Fibroblast of skin of right quadriceps (primary cell): ENCODE measurements around the gene KRT15.

Experiments used
- DNase-seq: peaks from one replicate; pipeline ENCODE4 v3.0.0-alpha.2; 2013

Gene KRT15

DNA sequence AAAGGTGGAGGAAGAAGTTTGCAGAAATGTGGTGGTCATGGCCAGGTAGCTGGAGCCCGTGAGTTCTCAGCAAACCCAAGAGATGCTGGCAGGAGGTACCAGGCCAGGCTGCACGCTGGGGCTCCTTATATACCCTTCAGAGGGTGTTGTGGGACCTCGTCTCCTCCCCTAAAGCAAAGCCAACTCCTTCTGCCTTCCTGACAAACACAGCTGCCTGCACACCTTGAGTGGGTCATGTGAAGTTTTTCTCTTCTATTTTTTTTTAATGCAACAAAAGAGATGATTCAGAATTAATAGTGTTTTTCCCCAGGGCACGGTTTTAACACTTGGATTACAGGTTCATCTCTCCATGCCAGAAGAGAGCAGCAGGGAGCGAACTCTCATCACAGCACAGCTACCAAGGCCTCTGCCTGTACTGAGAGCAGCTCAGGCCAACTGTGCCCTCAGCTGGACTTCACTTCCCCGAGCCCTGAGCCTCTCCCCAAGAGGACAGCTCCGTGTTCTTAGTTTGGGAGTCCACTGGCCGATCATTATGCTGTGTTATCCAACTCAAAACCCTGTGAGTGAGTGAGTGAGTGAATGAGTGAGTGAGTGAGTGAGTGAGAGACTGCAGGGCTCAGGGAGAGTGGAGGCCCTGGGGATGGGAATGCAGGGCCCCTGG lies at the start of gene KRT15:
Gene KRT15 (minus strand): TSS at position 102 of the 661 bp plus-strand sequence. CDS start 63 bp downstream, at position 39.
- DNase-seq: no peak

DNA sequence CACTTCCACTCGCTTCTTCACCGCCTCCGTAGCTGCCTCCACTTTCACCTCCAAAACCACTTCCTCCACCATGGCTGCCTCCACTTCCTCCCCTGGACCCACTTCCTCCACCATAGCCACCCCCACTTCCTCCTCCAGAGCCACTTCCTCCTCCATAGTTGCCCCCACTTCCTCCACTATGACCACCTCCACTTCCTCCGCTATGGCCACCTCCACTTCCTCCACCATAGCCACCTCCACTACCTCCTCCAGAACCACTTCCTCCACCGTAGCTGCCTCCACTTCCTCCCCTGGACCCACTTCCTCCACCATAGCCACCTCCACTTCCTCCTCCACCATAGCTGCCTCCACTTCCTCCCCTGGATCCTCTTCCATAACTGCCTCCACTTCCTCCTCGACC lies 48.6 kb upstream of the KRT15 start:
- no peak for DNase-seq

DNA sequence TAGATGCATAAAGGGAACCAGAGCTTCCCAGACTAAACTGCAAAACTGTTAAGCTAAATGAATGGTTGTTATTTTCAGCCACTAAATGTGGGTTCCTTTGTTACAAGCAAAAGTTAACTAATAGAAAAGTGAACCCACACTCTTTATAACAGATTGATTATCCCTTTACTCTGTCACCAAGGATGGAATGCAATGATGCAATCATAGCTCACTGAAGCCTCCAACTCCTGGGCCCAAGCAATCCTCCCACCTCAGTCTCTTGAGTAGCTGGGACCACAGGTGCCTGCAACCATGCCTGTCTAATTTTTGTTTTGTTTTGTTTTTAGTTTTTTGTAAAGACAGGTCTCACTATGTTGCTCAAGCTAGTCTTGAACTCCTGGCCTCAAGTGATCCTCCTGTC lies 46.6 kb upstream of the KRT15 start:
- DNase-seq: no peak

DNA sequence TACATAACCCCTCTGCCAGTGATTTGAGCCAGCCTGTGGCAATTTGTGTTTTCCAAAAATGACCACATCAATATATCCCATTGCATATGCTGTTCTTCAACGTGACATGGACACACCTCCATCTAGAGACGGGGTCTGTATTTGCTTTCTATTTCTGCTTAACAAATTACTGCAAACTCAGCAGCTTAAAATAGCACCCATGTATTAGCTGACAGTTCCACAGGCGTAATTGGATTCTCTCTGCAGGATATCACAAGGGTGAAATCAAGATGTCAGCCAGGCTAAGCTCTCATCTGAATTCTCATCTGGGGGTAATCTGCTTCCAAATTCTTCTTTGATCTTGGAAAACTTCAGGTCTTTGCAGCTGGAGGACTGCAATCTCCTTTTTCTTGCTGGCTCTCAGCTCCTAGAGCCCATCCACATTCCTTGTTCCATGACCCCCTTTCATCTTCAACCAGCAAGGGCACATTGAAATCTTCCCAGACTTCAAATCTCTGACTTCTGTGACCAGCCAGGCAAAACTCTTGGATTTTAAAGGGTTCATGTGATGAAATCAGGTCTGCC lies 45.0 kb upstream of the KRT15 start:
- no peak for DNase-seq

DNA sequence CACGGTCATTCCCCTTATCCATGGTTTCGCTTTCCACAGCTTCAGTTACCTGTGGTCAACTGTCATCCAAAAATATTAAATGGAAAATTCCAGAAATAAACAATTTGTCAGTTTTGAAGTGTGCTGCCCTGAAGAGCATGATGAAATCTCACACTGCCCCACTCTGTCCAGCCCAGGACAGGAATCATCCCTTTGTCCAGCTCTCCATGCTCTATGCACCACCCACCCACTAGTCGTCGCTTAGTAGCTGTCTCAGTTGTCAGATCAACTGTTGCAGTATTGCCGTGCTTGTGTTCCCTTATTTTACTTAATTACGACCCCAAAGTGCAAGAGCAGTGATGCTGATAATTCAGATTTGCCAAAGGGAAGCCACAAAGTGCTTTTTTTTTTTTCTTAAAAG lies 42.9 kb upstream of the KRT15 start:
- no peak for DNase-seq

DNA sequence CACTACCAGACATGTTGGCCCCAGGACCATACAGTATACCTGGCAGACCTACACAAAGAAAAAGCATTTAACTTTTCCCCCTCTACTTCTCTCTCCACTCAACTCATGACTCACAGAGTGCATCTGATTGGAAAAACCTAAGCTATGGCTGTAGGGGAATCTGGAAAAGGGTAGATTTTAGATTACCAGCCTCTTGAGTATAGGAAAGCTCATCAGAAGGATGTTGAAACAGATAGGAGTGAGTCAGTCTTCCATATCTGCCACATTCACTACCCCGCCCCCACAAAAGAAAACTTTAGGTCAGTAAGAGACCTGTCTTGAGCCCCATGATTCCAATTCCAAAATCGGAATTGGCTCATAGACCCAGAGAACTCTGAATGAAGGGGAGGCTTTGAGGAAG lies 40.9 kb upstream of the KRT15 start:
- DNase-seq: peak; percentile 37

DNA sequence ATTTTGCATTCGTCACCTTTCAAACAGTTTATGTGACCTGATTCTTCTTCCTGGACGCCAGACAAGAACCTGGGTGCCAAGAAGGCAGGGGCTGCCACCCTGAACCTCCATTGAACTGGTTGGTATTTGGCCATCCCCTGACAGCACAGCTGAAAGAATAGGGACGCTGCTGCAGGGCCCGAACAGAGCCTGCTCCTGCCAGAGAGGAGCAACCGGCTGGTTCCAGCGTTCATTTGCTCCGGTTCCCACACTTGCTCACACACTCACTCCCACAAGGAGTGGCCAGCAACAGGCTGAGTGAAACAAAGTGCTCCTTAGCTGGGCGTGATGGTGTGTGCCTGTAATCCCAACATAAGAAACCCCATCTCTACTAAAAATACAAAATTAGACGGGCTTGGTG lies 38.2 kb upstream of the KRT15 start:
- no peak for DNase-seq

DNA sequence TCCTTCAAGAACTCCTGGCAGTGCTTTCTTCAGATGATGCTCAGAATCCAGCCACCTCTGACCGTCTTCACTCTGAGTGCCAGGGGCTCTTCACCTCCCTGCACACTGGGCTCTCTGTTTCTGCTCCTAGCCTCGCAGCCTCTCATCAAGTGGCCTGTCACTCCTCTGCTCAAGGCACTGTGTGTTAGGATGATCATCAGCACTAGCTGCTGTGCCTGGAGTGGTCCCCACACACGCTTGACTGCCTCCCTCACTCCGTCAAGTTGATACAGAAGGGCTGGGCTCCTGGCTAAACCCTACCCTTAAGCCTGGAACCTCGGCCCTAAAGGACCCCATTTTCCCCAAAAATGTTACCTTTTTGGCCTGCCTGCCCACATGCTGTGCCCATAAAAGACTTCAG lies 37.6 kb upstream of the KRT15 start:
- no peak for DNase-seq

DNA sequence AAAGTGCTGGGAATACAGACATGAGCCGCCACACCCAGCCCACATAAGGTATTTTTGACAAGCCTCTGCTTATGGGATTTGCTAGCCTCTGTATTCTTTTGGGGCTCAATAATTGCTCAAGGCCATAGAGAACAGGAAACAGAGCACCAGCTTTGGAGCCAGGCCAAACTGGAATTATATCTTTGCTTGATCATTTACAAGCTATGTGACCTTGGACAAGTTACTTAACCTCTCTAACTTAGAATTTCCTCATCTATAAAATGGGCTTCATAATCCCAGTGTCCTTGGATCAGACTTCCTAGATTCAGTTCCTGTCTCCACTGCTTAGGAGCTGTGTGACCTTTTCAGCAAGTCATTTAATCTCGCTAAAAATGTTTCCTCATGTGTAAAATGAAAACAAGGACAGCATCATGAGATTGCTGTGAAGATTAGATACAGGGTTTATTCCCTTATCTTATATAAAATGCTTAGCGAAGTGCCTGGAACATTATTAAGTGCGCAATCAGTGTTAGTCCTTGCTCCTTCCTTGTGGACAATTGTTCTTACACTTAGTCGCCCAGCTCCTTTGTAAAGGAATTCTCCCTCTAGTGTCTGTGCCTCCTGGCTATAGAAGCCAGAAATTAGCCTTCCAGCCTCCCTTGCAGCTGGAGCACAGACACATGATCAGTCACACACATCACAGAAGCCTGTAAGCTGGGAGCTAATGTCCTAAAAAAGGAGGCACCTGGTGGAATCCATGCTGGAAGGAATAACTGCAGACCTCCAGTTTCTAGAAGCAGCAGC lies 36.6 kb upstream of the KRT15 start:
- peak; percentile 18 for DNase-seq

DNA sequence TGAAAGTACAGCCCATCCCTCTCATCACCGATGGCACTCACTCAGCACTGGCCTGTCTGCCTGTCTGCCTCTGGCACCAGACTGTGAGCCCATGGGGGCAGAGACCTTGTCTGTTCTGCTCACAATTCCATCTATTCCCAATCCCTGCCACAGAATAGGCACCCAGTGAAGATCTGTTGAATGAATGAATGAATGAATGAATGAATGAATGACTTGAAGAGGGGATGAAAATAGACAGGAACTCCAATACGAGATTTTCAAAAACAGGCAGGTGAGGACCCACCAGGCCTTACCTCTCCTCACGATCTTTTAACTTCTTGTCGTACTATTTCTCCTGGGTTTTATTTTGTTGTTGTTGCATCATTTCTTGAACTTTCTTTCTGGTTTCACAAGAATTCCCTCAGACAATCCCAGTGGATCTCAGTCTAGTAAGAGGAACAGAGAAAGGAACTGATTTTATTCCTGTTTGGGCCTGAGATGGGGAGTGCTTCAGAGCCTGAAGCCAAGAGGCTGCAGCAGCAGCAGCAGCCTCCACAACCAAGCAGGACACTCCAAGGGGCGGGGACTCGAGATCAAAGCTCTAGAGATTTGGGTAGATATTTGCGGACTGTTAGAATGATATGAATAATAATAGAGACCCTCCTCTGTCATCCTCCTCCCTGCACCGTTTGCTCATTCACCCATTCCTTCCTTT lies 35.4 kb upstream of the KRT15 start:
- no peak for DNase-seq

DNA sequence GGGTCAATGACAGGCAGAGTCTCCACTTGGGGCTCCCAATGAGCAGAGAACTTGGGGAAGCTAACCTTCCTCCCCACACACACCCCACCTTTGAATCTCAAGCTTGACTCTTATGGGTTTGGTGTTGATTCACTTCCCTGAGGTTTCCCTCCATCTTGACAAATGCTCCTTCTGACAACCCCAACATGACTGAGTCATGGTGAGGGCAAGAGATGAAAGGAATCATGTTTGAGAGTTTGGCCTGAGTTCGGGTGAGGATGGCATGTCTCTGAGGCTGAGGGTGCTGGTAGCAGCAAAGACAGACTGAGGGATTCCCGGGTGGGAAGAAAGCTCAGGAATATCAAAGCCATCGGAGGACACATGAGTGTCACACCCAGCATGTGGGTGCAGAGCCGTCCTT lies 34.5 kb upstream of the KRT15 start:
- DNase-seq: no peak

DNA sequence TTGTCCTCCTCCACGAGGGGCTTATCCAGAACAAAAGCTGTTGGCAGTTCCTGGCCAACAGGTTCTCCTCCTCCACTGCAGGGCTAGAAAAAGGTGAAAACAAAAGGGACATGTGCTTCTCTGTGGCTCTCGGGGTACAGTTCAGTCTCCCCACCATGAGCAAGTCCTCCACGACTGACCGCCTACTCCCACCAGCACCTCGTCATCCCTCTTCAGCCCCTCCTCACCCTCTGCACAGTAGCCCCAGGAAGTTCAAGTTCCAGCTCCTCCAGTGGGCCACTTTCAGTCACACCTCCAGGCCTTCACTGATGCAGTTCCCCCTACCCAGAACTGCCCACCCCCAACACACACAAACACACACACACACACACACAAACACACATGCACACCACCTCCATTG lies 33.8 kb upstream of the KRT15 start:
- DNase-seq: no peak

DNA sequence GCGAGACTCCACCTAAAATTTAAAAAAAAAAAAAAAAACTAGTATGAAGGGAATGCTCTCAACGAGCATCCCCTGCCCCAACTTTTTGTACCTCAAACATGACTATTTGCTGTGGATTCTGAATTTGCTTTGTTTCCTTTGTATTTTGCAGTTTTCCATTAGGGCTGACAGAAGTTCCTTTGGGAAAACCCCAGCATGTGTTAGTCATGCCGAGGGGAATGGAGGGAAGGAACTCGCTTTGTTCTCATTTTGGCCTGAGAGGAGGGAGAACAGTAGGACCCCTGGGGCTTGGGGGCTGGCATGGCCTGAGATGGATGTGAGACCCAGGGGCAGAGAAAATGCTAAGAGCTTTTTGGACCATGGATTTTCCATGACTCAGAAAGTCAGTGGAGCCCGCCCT lies 32.7 kb upstream of the KRT15 start:
- peak; percentile 41 for DNase-seq

DNA sequence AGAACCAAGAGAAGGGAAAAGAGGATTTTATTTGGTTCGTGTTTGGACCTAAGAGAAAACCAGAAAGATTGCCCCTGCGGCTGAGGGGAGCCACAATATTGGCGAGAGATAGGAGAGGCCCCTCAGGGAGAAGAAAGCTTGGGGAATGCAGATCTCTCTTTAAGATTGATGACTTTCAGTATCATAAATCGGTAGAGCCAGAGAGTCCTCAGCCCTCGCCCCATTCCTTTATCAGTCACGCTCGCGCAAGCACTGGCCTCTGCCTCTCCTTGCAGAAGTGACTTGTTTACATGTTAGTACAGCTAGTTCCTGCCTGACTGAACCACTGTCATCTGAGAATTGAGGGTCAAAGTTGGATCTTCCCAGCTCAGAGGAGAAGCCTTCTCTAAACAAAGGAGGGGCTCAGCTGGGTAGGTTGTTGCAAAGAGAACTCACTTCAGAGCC lies 30.9 kb upstream of the KRT15 start:
- no peak for DNase-seq

DNA sequence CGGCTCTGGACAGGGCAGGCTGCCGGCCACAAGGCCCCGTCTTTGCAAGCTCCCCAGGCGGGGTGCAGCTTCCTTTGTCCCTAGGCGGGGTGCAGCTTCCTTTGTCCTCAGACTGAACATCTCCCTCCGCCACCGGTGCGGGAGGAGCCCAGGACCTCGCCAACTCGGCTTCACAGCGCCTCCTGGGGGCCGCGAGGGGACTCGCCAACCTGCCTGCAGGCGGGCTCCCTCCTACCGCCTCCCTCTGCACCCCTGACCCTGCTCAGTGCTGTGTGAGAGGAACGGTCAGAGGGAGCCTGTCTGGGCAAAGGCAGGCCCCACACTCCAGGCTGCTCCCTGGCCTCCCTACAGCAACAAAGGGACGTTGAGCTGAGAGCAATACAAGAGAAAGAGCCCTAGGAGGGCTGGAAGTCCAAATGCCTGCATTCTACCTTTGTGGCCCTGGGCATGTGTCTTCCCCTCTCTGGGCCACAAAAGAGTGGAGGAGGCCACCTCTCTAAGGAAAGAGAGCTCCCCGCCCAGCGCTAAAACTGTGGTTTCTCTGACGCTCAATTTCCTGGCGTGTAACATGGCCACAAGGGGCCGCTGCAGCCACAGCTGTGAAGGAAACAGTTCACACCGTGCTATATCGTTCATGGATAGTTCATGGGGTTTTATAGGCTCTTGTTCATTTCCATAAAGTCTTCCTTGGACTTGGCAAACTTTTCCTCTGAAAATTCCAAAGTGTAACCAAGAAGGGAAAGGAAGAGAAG lies 30.3 kb upstream of the KRT15 start:
- DNase-seq: peak; percentile 91

DNA sequence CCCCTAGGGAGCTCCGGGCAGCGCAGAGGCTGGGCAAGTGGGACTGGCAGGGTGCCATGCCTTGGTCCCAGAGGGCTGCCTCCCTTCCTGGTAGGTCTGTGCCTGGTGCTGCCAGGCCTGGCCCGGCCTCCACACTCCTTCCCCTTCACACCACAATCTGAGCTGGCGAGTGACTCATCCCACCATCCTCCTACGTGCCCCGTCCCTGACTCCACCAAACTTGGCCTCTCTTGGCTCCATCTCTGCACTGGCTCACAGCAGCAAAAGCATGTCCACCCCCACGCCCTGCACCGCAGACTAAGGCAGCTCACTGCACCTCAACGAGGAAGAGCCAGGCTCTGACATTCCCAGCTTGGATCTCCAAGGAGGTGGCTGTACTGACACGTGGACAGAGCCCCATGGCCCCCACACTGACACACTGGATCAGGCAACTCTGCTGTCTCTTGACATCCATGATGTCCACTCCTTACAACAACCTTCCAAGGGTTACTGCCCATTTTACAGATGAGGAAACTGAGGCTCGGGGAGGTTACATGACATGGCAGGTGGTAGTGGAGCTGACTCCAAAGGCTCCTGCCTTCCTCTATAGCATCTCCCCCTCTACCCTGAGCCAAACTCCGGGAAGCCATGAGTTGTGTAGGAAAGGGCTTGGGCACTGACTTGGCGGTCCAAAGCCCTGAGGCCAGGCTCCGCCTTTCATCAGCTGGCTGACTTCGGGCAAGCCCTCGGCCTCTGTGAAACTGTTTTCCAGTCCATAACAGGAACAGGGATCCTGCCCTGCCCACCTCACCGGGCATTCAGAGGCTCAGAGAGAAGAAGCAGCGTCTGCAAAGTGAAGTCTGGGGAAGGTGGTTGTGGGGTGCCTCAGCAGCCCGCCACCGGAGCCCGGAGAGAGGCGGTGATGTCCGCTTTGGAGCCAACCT lies 29.5 kb upstream of the KRT15 start:
- DNase-seq: peak; percentile 98

DNA sequence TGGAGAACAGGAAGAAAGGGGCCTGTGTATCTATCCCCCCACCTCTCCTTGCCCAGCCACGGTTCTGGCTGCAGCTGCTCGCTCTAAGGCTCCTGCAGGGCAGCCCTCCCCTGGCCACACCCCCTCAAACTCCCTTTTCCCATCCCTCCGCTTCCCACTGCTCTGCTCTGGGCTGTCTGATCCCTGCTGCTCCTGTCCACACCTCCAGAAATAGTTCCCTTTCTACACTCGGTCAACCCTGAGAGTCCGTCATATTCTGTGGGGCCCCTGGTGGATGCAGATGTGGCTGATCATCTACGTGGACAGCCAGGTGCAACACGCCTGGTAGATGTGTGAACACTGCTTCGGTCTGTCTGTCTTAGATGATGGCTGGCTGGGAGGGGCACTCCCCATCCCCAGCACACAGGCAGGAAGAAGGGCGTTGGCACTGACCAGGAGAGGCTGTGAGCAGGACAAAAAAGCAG lies 28.7 kb upstream of the KRT15 start:
- no peak for DNase-seq

DNA sequence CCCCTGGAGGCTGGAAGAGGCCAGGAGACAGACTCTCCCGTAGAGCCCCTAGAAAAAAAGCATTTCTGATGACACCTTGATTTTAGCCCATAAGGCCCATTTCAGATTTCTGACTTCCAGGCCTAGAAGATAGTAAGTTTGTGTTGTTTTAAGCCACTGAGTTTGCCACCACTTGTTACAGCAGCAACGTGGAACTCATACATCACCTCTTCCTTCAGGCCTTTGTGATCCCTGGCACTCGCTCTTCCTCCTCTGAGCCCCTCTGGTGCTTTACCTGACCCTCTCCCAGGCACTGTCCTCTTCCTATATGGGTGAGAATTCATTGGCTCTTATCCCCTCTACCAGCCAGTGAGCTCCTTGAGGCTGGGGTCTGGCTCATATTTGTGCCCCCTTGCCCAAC lies 28.1 kb upstream of the KRT15 start:
- DNase-seq: no peak

DNA sequence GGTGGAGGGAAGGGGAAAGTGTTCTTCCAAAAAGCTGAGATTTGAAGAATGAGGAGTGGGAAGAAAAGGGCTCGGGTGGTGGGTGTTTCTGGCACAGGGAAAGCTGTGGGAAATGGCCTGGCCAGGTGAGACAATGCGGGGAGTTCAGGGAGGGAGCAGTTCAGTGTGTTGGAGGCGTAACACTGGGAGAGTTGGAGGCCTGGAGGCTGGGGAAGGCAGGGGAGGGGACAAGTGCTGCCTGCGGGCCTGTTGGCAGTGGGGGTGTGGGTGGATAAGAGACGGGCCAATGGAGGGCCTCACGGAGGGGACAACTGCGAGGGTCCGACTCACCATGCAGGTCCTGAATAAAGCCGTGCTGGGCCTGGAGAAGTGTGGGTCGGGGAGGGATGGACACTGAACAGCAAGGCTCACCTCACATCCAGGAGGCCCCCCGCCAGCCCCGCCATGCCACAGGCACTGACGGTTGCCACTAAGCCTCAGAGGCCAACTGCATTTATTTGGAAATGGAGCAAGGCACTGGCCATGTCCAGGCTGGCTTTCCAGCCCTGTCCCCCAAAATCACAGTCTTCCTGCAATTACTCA lies 27.2 kb upstream of the KRT15 start:
- DNase-seq: no peak

DNA sequence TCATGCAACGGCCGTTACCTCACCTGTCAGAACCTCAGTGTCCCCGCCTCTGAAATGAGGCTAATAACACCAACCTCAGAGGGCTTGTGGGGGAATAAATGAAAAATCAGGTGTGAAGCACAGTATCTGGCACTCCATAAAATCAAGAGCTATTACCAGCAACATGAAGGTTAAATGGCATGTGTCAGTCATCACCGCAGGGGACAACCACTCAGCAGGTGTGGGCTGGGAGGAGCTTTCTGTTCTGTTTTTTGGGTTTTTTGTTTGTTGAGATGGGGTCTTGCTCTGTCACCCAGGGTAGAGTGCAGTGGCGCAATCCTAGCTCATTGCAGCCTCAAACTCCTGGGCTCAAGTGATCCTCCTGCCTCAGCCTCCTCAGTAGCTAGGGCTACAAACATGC lies 26.2 kb upstream of the KRT15 start:
- DNase-seq: no peak

DNA sequence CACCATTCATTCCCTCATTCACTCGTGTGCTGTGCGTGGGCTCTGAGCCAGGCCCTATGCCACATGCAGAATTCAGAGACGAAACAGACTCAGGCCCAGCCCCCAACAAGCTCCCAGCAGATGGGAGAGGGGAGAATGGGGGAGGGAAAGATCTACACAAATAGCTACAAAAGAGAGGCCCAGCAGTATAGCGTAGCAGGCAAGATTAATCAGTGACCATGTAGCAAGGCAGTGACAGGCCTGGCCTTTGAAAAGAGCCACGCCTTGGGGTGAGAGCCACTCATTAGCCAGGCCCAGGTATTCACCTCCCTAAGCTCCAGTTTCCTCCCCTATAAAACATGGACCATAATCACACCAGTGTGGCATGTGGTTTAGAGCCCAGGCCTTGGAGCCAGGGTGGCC lies 25.8 kb upstream of the KRT15 start:
- DNase-seq: peak; percentile 37
